GM19099 (cell line): Measurements from ENCODE around the gene C1QTNF7.

Source experiments
- POLR2A ChIP-seq: IDR thresholded peaks from 3 replicates; pipeline ENCODE4 v1.6.1; 2011; ENCODE audit warnings: low read depth; ENCODE audit not compliant: insufficient read length; ENCODE audit errors: extremely low read depth

Gene C1QTNF7

GRCh38 chr4:15405018-15405417, 22.8 kb upstream of the C1QTNF7 start:
- TF ChIP-seq POLR2A, result no peak

GRCh38 chr4:15410750-15411149, 17.1 kb upstream of the C1QTNF7 start:
- no peak for TF ChIP-seq POLR2A

- no peak for TF ChIP-seq POLR2A
Observed at GRCh38 chr4:15412461-15412860, 15.4 kb upstream of the C1QTNF7 start.

- no peak for TF ChIP-seq POLR2A
Observed at GRCh38 chr4:15413010-15413622, 14.7 kb upstream of the C1QTNF7 start.

GRCh38 chr4:15413623-15414019, 14.2 kb upstream of the C1QTNF7 start:
- no peak for TF ChIP-seq POLR2A

- no peak for TF ChIP-seq POLR2A
Observed at GRCh38 chr4:15414551-15415091, 13.2 kb upstream of the C1QTNF7 start.

GRCh38 chr4:15416357-15417232, 11.2 kb upstream of the C1QTNF7 start:
- no peak for TF ChIP-seq POLR2A

- no peak for TF ChIP-seq POLR2A
Observed at GRCh38 chr4:15417233-15417660, 10.6 kb upstream of the C1QTNF7 start.

- no peak for TF ChIP-seq POLR2A
Observed at GRCh38 chr4:15418956-15419355, 8.9 kb upstream of the C1QTNF7 start.

GRCh38 chr4:15420642-15421041, 7.2 kb upstream of the C1QTNF7 start:
- no peak for TF ChIP-seq POLR2A

GRCh38 chr4:15423285-15423711, 4.5 kb upstream of the C1QTNF7 start:
- TF ChIP-seq POLR2A, result no peak

GRCh38 chr4:15425520-15425919, 2.3 kb upstream of the C1QTNF7 start:
- no peak for TF ChIP-seq POLR2A

- TF ChIP-seq POLR2A, result no peak
Observed at GRCh38 chr4:15427161-15427560, 672 bp upstream of the C1QTNF7 start.

GRCh38 chr4:15428611-15429010, 778 bp downstream of the C1QTNF7 start:
- TF ChIP-seq POLR2A, result no peak

GRCh38 chr4:15434091-15434490, 6.3 kb downstream of the C1QTNF7 start:
- TF ChIP-seq POLR2A, result no peak

- no peak for TF ChIP-seq POLR2A
Observed at GRCh38 chr4:15434676-15435075, 6.8 kb downstream of the C1QTNF7 start.
